MM.1S (cell line): Measurements from ENCODE around the gene RAP1GDS1.

Experiments used
- DNase-seq: peaks from one replicate; pipeline ENCODE4 v3.0.0-alpha.2; 2015
- H2AFZ ChIP-seq: fragments of 300-600 bp; sonication (generic); 2 replicates; pipeline ENCODE4 v1.6.0; 2016; ENCODE audit warnings: antibody characterized with exemption, low read length
- H3F3A ChIP-seq: fragments of 300-600 bp; sonication (generic); 2 replicates; pipeline ENCODE4 v1.6.1; 2016; ENCODE audit warnings: mild to moderate bottlenecking, antibody characterized with exemption, low read length, moderate library complexity, mixed read lengths; ENCODE audit not compliant: insufficient read depth
- H3K27ac ChIP-seq: fragments of 300-600 bp; sonication (generic); 2 replicates; pipeline ENCODE4 v1.5.1; 2016; ENCODE audit warnings: mild to moderate bottlenecking, low read length
- H3K27me3 ChIP-seq: fragments of 300-600 bp; sonication (generic); replicated peaks from 2 replicates; pipeline ENCODE4 v1.6.0; 2016; ENCODE audit warnings: low read length; ENCODE audit not compliant: insufficient read depth
- H3K36me3 ChIP-seq: fragments of 300-600 bp; sonication (generic); replicated peaks from 2 replicates; pipeline ENCODE4 v1.6.1; 2016; ENCODE audit warnings: mild to moderate bottlenecking, low read length, mixed read lengths; ENCODE audit not compliant: insufficient read depth
- H3K4me1 ChIP-seq: fragments of 300-600 bp; sonication (generic); 2 replicates; pipeline ENCODE4 v1.6.1; 2016; ENCODE audit warnings: low read length, mixed read lengths
- H3K4me2 ChIP-seq: fragments of 300-600 bp; sonication (generic); 2 replicates; pipeline ENCODE4 v1.6.0; 2016; ENCODE audit warnings: low read depth, low read length
- H3K4me3 ChIP-seq: fragments of 300-600 bp; sonication (generic); 2 replicates; pipeline ENCODE4 v1.5.1; 2016; ENCODE audit warnings: low read length, mixed read lengths
- H3K79me2 ChIP-seq: fragments of 300-600 bp; sonication (generic); 2 replicates; pipeline ENCODE4 v1.6.1; 2016; ENCODE audit warnings: mixed run types, low read length, mixed read lengths
- H3K9ac ChIP-seq: fragments of 300-600 bp; sonication (generic); 2 replicates; pipeline ENCODE4 v1.6.1; 2016; ENCODE audit warnings: low read length, mixed read lengths
- H3K9me2 ChIP-seq: fragments of 300-600 bp; sonication (generic); replicated peaks from 2 replicates; pipeline ENCODE4 v1.6.1; 2016; ENCODE audit warnings: mild to moderate bottlenecking, low read length, mixed read lengths; ENCODE audit not compliant: insufficient read depth
- H3K9me3 ChIP-seq: fragments of 300-600 bp; sonication (generic); replicated peaks from 2 replicates; pipeline ENCODE4 v1.6.1; 2016; ENCODE audit warnings: mild to moderate bottlenecking, low read length, mixed read lengths; ENCODE audit not compliant: insufficient read depth
- H4K20me1 ChIP-seq: fragments of 300-600 bp; sonication (generic); 2 replicates; pipeline ENCODE4 v1.6.1; 2016; ENCODE audit warnings: mild to moderate bottlenecking, low read length, moderate library complexity, mixed read lengths; ENCODE audit not compliant: insufficient read depth
- EZH2 ChIP-seq: fragments of 300-600 bp; sonication (generic); optimal IDR thresholded peaks from 2 replicates; pipeline ENCODE3; 2017; ENCODE audit warnings: low read depth, mild to moderate bottlenecking, antibody characterized with exemption, low read length, mixed read lengths
- EZH2phosphoT487 ChIP-seq: fragments of 300-600 bp; sonication (generic); IDR thresholded peaks from 2 replicates; pipeline ENCODE4 v1.6.1; 2018; ENCODE audit warnings: antibody characterized with exemption, low read length
- TF ChIP-seq, protein P1 (sequence below): fragments of 300-600 bp; sonication (generic); IDR thresholded peaks from 2 replicates; pipeline ENCODE4 v1.5.1; 2016; ENCODE audit warnings: antibody characterized with exemption, low read length, mixed read lengths

RAP1GDS1 gene

DNA sequence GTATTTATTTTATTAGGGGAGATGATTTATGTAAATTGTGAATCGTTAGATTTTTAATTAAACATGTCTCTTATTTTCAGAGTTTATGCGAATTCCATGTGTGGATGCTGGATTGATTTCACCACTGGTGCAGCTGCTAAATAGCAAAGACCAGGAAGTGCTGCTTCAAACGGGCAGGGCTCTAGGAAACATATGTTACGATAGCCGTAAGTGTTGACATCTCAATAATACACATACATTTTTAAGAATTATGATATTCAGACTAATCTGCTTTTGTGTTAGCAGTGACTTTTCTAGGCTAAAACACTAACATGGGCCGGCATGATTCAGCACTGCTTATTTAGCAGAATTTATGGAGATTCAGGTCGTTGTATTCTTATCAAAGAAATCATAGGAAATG, 91.2 kb downstream of the RAP1GDS1 start:
- no peaks in the 10 kb centered on the region for H4K20me1 ChIP-seq
- TF ChIP-seq, protein P1, sequence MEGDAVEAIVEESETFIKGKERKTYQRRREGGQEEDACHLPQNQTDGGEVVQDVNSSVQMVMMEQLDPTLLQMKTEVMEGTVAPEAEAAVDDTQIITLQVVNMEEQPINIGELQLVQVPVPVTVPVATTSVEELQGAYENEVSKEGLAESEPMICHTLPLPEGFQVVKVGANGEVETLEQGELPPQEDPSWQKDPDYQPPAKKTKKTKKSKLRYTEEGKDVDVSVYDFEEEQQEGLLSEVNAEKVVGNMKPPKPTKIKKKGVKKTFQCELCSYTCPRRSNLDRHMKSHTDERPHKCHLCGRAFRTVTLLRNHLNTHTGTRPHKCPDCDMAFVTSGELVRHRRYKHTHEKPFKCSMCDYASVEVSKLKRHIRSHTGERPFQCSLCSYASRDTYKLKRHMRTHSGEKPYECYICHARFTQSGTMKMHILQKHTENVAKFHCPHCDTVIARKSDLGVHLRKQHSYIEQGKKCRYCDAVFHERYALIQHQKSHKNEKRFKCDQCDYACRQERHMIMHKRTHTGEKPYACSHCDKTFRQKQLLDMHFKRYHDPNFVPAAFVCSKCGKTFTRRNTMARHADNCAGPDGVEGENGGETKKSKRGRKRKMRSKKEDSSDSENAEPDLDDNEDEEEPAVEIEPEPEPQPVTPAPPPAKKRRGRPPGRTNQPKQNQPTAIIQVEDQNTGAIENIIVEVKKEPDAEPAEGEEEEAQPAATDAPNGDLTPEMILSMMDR = no peak
- TF ChIP-seq EZH2 = no peak
- no peak for TF ChIP-seq EZH2phosphoT487
- no peak overlapping the region for H3K9ac ChIP-seq
- DNase-seq = no peak
- H3K9me3 ChIP-seq = no peaks in the 10 kb centered on the region
- no peak overlapping the region for H3K4me3 ChIP-seq
- H3K36me3 ChIP-seq = no peaks in the 10 kb centered on the region
- peaks cover 17% of the 10 kb centered on the region for H3K79me2 ChIP-seq
- H3K9me2 ChIP-seq = no peaks in the 10 kb centered on the region
- H3K4me1 ChIP-seq = no peaks in the 10 kb centered on the region
- H2AFZ ChIP-seq = no peak overlapping the region
- H3K27ac ChIP-seq = no peak overlapping the region
- H3K4me2 ChIP-seq = no peak overlapping the region
- H3F3A ChIP-seq = no peaks in the 10 kb centered on the region
- no peaks in the 10 kb centered on the region for H3K27me3 ChIP-seq

DNA sequence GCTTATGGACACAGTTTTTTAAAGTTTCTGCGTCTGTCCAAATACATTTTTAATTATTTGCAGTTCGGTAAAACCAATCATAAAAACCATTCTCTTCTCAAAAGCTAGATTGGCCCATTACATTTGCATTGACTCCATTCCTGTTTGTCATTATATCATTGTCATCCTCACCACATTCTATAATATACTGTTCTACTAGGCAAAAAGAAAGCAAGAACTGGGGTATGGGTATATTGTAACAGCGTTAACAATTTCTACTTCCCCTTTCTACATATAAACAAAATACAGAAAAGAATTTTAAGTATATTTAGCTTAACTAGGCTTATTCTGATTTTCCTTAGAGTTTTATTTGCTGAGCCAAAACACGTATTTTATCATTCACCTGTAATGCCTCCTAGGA, 91.8 kb downstream of the RAP1GDS1 start:
- Histone ChIP-seq H3K79me2 (peaks cover 17% of the 10 kb centered on the region), H3K4me3 (no peak overlapping the region), H3K9me3 (no peaks in the 10 kb centered on the region), H3K27me3 (no peaks in the 10 kb centered on the region), H3K9me2 (no peaks in the 10 kb centered on the region), H3K27ac (no peak overlapping the region), H4K20me1 (no peaks in the 10 kb centered on the region), H3K4me1 (no peaks in the 10 kb centered on the region), H3K9ac (no peak overlapping the region), H3K4me2 (no peak overlapping the region), H2AFZ (no peak overlapping the region), H3F3A (no peaks in the 10 kb centered on the region), H3K36me3 (no peaks in the 10 kb centered on the region)
- DNase-seq = no peak
- TF ChIP-seq EZH2 = no peak
- no peak for TF ChIP-seq EZH2phosphoT487
- TF ChIP-seq, protein P1 = no peak

DNA sequence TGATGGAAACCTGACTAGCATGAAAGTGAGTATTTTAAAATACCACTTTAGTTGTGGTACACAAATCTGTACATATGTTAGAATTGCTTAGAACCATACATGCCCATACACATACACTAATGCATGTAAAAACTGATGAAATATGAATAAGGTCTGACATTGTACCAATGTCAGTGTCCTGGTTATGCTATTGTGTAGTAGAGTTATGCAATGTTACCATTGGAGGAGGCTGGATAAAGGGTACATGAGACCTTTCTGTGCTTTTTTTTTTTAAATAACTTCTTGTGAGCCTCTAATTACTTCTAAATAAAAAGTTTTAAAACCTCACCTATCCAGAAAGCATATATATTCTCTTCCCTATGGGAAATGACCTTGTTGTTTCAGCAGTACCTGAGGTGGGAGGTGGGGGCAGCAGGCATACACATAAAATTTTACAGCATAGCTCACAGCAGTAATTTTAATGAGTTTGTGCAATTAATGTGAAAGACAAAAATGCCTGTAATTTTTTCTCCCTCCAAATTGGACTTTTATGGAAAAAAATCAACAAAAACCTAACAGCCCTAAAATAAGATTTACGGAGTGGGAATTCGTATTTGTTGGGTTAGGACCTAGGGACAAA, 97.6 kb downstream of the RAP1GDS1 start:
- H4K20me1 ChIP-seq = no peaks in the 10 kb centered on the region
- H3K9ac ChIP-seq = no peak overlapping the region
- TF ChIP-seq EZH2phosphoT487 (no peak), EZH2 (no peak)
- TF ChIP-seq, protein P1 = no peak
- no peak for DNase-seq
- no peak overlapping the region for H3K4me2 ChIP-seq
- no peaks in the 10 kb centered on the region for H3K9me3 ChIP-seq
- no peak overlapping the region for H3K27ac ChIP-seq
- H3F3A ChIP-seq = no peaks in the 10 kb centered on the region
- no peak overlapping the region for H3K4me3 ChIP-seq
- no peak overlapping the region for H2AFZ ChIP-seq
- no peaks in the 10 kb centered on the region for H3K27me3 ChIP-seq
- H3K9me2 ChIP-seq = no peaks in the 10 kb centered on the region
- no peaks in the 10 kb centered on the region for H3K36me3 ChIP-seq
- no peaks in the 10 kb centered on the region for H3K79me2 ChIP-seq
- H3K4me1 ChIP-seq = no peaks in the 10 kb centered on the region
